GM23338 (cell line): ENCODE data around the gene ATP6V0E2.

ENCODE experiments used
- CREB1 ChIP-seq: fragments of 250-450 bp; sonication (Bioruptor Pico); IDR thresholded peaks from 2 replicates; pipeline ENCODE4 v1.5.0; 2020; ENCODE audit warnings: low read depth, mild to moderate bottlenecking, moderate library complexity
- CTCF ChIP-seq, 2 experiments: fragments of 200-600 bp in 1 of 2; sonication (generic) in 1 of 2; conservative IDR thresholded peaks; 2 replicates each; pipeline versions ENCODE4 v1.5.1 to v1.6.1; 2016 to 2017; ENCODE audit warnings: antibody characterized with exemption in 2 of 2, low read depth in 2 of 2, mild to moderate bottlenecking in 2 of 2, moderate library complexity in 1 of 2
- EZH2 ChIP-seq: fragments of 200-600 bp; sonication (generic); IDR thresholded peaks from one replicate; pipeline ENCODE4 v1.8.0; 2017; ENCODE audit warnings: antibody characterized with exemption, mild to moderate bottlenecking, low read depth; ENCODE audit not compliant: unreplicated experiment
- POLR2AphosphoS5 ChIP-seq: IDR thresholded peaks from 2 replicates; pipeline ENCODE4 v1.6.1; 2016; ENCODE audit warnings: antibody characterized with exemption, low read depth
- REST ChIP-seq: IDR thresholded peaks from one replicate; pipeline ENCODE4 v1.6.1; 2018; ENCODE audit warnings: antibody characterized with exemption; ENCODE audit not compliant: unreplicated experiment
- STAT1 ChIP-seq: IDR thresholded peaks from one replicate; pipeline ENCODE4 v1.6.1; 2016; ENCODE audit warnings: antibody characterized with exemption; ENCODE audit not compliant: unreplicated experiment

- TF ChIP-seq POLR2AphosphoS5 (no peak), EZH2 (no peak), CTCF (conservative IDR thresholded peaks at IDR 0.05; ENCODE audit: low read depth in 2 of 2) (no peak), REST (no peak), STAT1 (no peak), CREB1 (CRISPR knock-in tag) (no peak)
Observed at GRCh38 chr7:149831741-149832219, 42.0 kb upstream of the ATP6V0E2 start.
